Activated CD8-positive, alpha-beta memory T cell treated with anti-CD3 and anti-CD28 coated beads for 1 hour (primary cell): ENCODE measurements around the gene KAT5.
"Not testable (repeated sequence)": the region's sequence is repeated elsewhere in the genome, so short reads cannot be mapped to it uniquely, and the experiment has no call there.

Source experiments
- DNase-seq, 2 donors: peaks; one replicate each; pipeline ENCODE4 v3.0.0-alpha.2; 2020; ENCODE audit warnings: low read depth in 1 of 2; ENCODE audit errors: extremely low read depth in 1 of 2

Gene KAT5

DNA sequence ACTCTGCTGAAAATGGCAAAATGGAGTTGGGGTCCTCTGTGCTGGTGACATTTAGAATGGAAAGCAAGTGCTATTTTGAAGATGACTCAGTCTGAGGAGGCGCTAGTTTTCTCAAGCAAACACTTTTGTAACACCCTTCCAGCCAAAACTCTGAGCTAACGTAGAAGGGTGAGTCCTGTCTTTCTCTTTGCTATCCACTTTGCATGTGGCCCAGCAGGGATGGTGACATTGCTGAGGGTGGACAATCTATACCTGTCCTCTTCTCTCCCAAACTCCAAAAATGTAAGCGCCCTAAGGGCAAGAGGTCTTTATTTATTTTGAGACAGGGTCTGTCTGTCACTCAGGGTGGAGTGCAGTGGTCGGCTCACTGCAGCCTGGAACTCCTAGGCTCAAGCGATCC is 3.6 kb upstream of the KAT5 start:
- DNase-seq: no peak

DNA sequence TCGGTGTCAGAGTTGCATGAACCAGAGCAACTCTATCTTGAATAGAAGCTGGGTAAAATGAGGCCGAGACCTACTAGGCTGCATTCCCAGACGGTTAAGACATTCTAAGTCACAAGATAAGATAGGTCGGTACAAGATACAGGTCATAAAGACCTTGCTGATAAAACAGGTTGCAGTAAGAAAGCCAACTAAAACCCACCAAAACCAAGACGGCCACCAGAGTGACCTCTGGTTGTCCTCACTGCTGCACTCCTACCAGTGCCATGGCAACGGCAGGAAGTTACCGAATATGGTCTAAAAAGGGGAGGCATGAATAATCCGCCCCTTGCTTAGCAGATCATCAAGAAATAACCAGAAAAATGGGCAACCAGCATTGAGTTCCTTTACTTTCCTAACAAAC is 2.4 kb upstream of the KAT5 start:
- no peak for DNase-seq

DNA sequence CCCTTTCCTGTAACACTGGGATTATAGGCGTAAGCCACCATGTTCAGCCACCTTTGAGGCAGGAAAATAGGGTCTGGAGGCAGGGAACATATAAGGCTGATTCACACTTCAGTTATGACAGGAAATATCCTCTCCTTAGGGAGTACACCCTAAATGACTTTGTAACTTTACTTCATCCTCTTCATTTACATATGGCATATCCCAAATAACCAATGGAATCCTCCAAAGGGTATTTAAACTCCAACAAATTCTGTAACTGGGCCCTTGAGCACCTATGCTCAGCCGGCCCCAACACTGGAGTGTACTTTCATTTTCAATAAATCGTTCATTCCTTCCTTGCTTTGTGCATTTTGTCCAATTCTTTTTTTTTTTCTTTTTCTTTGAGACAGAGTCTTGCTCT is 1.6 kb upstream of the KAT5 start:
- DNase-seq: no peak

DNA sequence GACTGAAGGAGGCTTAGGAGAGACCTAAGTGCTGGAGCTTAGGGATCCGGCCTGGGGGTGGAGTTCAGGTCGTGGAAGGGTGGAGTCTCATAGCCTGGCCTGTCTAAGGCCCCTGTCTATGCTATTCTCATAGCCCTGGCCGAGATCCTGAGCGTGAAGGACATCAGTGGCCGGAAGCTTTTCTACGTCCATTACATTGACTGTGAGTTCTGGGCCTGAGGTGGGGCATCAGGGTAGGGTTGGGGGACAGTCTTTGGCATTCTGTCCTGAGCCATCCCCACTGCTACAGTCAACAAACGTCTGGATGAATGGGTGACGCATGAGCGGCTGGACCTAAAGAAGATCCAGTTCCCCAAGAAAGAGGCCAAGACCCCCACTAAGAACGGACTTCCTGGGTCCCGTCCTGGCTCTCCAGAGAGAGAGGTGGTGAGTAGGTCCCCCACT is 603 bp downstream of the KAT5 start:
- DNase-seq: no peak

DNA sequence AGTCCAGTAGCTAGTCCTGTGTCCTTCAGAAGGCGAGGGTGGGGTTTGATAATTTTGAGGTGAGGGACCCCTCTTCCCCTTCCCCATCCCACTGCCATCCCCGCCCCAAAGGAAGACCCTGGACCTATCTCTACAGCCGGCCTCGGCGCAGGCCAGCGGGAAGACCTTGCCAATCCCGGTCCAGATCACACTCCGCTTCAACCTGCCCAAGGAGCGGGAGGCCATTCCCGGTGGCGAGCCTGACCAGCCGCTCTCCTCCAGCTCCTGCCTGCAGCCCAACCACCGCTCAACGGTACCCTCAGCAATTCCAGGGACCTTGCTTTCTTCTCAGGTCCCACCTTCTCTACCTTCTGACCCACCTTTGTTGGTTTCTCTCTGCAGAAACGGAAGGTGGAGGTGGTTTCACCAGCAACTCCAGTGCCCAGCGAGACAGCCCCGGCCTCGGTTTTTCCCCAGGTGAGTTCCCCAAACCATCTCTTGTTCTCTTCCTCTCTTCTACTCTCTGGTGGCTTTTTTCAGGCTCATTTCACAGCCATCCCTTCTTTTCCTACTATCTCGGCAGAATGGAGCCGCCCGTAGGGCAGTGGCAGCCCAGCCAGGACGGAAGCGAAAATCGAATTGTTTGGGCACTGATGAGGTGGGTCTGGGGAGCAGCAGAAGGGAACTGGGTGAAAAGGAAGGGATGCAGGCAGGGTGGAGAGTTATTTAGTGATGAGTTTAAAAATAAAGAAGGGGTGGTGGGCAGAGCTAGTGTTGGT is 1.3 kb downstream of the KAT5 start:
- DNase-seq: no peak

DNA sequence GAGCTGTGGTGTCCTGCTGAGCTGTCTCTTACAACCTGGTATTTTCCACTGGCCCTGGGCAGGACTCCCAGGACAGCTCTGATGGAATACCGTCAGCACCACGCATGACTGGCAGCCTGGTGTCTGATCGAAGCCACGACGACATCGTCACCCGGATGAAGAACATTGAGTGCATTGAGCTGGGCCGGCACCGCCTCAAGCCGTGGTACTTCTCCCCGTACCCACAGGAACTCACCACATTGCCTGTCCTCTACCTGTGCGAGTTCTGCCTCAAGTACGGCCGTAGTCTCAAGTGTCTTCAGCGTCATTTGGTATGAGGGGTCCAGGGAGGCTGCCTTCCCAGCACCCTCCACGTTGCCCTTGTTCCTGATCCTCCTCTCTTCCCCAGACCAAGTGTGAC is 2.4 kb downstream of the KAT5 start:
- DNase-seq: no peak

DNA sequence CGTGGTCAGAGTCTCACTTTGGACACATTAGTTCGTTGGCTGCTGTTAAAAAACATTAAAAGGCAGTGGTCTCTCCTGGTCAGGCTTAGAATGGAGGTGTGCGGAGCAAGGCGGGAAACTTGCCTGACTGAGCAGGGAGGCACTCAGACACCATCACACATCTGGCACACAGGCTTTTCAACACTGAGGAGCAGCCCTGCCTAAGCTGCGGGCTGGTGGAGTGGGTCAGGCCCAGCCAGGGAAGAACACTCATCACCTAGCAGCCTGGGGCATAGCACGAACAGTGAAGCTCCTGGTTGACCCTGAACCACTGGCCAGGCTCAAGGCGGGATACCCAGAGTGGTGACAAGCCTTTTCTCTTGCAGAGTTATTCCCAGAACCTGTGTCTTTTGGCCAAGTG is 4.2 kb downstream of the KAT5 start:
- DNase-seq: no peak

DNA sequence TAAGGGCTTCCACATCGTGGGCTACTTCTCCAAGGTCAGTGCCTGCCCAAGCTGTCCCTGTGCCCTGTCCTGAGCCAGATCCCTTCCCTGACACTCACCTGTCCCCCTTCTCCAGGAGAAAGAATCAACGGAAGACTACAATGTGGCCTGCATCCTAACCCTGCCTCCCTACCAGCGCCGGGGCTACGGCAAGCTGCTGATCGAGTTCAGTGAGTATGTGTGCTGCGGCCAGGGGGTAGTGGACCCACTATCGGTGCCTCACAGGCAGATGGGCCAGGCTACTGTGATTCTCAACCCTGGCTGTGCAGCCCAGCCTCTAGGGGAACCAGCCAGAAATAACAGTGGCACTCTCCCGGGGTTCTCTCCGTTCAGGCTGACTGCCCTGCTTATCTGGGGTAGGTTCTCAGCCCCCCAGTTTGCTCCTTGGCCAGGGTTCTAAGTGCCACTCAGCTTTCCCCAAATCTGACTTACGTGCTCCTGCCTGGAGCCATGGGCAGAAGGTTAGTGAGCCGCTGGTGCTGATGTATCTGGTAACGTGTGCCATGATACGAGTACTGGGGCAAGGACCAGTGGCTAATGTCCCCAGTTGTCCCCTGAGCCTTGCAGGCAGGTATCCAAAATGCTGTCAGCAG is 4.8 kb downstream of the KAT5 start:
- no peak for DNase-seq

DNA sequence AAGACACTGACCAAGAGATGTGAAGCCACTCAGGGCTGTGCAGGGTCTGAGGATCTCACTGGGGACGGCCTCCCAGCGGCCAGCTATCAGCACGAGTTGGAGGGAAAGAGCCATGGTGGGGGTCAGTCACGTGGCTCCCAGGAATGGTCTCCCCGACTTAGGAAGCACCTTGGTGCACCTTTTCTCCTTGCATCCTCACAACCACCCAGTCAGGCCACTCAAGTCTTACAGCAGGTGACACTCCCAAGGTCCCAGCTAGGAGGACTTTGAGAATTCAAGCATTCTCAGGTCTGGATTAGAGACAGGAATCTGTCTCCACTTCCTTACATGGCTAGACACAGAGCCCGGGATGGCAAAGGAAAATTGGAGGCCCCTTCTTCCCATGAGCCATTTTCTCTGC is 5.9 kb downstream of the KAT5 start:
- DNase-seq: no peak

DNA sequence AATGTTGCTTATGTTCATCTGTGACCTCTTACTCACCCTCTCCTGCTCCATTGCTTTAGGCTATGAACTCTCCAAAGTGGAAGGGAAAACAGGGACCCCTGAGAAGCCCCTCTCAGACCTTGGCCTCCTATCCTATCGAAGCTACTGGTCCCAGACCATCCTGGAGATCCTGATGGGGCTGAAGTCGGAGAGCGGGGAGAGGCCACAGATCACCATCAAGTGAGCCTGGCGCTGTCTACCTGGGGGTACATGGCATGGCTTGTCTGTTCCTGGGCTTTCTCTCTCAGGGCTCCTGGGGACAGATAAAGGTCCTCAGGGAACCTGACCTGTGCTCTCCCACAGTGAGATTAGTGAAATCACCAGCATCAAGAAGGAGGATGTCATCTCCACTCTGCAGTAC is 6.5 kb downstream of the KAT5 start:
- DNase-seq: no peak

DNA sequence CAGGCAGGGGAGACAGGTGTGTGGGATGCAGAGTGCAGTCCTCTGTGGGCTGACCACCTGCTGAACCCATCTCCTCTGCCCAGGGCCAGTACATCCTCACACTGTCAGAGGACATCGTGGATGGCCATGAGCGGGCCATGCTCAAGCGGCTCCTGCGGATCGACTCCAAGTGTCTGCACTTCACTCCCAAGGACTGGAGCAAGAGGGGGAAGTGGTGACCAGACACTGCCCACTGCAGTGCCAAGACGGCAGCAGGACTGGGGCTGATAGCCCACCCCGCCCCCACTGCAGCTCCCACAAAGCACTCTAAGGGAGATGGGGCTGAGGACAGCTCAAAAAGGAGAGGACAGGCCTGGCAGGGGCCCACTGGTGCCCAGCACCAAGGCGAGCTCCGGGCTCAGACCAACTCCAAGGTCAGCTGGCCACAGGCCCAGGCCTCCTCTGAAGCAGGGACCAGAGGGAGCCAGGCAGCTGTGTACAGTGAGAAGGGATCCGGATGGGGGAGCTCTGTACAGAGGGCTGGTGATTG is 7.0 kb downstream of the KAT5 start:
- no peak for DNase-seq

DNA sequence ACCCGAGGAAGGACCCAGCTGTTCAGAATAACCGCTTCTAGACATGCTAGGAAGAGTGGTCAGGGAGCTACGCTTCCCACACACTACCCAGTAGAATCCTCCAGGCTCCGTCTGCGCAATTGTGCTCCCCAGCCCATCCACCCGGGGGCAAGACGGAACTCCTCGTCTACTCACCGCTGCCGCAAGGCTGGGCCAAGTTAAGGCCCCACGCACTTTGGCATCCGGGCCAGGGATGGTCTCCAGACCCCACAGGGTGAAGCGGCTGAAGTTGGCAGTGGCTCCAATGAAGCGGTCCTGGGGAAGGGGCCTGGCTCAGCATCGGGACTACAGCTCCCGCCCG is 7.8 kb downstream of the KAT5 start:
- DNase-seq: no peak

DNA sequence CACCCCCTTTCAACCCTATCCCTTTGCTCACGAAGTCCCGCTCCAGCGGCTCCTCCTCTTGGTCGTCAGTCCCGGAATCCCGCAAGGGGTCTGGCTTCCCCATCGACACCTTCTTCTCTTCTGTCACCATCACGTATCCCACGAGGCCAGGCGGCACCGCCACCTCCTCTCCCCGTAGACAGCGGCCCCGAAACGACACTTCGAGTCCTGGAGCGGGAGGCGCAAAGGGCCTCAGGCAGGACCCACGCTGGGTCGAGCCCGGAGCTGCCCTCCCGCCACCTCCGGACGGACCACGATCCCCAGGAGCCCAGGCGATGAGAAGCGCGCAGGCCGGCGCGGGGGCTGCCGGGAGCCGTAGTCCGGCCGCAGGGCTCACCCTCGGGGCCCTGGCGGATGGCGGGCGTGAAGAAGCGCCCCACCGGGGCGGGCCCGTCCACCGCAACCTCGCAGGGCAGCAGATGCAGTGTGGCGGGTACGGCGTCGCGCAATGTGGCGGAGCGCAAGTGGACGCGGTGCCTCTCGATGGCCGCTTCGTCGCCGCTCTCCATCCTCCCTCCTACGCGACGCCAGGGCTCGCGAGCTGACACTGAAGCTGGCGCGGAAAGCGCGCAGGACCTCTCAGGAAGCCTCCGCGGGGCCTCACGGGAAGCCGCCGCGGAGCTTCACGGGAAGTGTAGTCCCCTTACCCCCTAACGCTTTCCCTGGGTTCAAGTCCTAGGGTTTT is 8.3 kb downstream of the KAT5 start, which contains the start of gene RNASEH2C:
TSS of gene RNASEH2C (minus strand) at position 588 of the 724 bp plus-strand sequence. CDS start at position 548, 40 bp downstream.
- peak; percentile 23 to 66 for DNase-seq

DNA sequence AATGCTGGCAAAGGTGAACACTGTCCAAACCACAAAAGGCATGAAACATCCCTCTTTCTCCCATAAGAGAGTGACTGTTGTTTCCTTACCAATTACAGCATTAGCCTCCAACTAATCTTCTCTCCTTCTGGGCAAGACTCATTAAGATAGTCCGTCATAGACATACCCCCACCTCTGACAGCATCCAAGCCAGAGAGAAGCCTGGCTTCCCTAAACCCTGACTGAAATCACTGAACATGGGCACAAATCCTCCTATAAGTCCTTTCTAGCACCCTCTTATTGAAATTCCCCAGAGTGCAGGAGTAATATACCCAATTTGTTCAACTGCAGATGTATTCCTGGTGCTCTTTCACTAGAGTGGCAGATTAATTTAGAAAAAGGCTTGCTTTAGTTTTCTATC is 10.2 kb downstream of the KAT5 start:
- DNase-seq: no peak

DNA sequence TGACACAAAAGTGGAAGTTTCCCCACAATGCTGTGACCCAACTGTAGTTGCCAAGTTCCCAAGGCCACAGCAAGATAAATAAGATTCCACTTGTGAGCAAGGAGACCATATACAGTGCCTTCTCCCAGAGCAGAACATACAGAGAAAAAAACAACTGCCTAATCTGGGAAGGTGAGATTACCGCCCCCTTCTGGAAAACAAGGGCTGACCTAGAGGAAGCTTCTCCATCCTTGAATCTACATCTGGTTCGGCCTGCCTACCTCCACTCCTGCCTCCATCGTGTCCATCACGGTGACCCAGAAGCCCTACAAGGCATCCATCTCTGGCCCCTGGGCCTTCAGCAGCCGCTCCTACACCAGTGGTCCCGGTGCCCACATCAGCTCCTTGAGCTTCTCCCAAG is 14.6 kb downstream of the KAT5 start:
- no peak for DNase-seq

DNA sequence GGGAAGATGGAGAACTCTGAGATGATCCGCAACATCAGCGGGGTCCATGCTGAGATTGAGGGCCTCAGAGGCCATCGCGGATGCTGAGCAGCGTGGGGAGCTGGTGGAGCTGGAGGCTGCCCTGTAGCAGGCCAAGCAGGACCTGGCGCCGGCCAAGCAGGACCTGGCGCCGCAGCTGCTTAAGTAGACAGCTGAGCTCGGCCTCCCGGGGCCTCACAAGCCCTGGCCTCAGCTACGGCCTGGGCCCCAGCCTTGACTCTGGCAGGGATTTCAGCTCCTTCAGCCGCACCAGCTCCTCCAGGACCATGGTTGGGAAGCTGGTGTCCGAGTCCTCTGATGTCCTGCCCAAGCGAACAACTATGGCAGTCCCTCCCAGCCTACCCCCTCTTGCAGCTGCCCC is 15.8 kb downstream of the KAT5 start:
- no peak for DNase-seq

DNA sequence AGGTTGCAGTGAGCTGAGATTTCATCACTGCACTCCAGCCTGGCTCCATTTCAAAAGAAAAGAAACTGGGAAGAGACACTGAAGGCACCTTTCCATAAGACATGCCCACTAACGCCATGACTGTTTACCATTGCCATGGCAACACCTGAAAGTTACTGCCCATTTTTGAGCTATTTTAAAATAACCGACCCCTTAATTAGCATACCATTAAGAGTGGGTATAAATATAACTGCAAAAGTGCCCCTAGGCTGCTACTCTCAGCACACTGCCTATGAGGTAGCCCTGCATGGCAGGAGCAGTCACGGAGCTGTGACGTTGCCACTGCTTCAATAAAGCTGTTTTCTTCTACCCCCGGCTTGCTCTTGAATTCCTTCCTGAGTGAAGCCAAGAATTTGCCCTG is 18.4 kb downstream of the KAT5 start:
- DNase-seq: no peak

DNA sequence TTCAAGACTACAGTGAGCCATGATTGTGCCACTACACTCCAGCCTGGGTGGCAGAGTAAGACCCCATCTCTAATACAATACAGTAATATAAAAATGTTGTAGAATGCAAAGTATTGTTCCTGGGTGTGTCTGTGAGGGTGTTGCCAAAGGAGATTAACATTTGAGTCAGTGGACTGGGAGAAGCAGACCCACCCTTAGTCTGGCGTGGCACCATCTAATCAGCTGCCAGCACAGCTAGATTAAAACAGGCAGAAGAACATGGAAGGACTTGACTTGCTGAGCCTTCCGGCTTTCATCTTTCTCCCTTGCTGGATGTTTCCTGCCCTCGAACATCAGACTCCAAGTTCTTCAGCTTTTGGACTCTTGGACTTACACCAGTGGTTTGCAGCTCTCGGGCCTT is 23.1 kb downstream of the KAT5 start:
- DNase-seq: not testable (repeated sequence)

DNA sequence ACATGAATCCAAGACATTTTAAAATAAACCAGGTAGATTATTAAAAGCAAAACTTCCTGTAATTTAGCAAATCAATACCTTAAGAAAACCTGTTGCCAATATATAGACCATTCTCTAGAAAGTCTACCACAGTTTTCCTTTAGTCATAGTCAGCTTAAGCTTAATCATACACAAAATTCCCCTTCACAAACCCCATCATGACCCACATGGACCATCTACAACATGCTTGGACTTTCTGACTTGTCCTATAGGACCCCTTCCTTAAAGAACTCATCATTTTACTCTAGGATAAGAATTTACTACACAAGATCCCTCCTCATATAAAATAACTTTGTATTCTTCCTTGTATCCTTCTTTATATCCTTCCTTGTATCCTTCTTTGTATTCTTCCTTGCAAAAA is 24.8 kb downstream of the KAT5 start:
- DNase-seq: no peak

DNA sequence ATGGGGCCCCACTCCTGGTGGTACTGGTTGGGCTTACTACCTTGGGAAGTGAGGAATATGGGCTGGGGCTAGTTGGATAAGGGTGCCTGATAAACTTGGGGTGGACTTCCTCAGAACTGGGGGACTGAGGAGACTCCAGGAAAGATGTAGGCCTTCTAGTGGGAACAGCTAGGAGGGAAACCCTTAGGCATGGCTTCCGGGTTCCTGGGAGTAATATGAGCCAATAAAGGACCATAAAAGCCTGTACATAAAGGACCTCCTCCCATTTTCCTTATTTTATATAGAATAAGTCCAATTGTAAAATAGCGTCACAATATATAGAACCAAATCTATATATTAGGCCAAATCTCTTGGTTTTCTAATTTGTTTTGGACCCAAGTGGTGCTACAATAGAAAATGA is 27.0 kb downstream of the KAT5 start:
- DNase-seq: no peak

DNA sequence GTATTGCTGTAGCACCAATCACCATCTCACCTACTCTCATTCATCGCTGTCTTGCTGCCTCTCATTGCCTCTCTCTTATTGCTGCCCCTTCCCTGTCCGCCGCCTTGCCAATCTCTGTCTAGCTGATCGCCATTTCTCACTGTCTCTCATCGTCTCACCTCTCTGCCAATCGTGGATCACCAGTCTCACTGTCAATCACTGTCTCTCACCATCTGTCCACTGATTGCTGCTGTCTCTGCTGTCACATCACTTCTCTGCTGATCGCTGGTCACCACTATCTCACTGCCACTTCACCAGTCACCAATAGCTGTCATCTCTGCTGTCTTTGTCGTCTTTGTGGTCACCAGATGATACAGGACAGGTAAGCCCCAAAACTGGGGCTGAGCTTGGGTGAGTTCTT is 29.1 kb downstream of the KAT5 start:
- DNase-seq: no peak

DNA sequence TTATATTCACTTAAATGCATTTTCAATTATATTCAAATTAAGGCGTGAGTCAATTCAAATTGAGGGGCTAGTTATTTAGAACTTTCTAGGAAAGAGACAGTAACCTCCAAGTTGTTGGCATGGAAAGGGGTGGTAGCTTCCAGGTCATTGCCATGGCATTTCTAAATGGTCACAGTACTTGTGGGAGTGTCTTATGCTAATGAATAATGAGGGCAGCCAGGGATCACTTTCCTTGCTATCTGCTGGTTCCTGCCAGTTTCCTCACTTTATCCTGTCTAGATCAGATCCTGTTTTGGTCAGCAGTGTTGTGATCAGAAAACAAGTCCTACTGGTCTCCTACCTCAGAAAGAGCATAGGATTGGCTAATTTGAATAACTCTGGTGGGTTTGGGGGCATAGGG is 30.3 kb downstream of the KAT5 start:
- DNase-seq: no peak
